ENCODE measurements around the gene ZFR. TPM values are rescaled to one million over a fixed set of nuclear protein-coding genes. Genes with fewer than 3 reads are reported as not detected.
"Not testable (repeated sequence)": the region's sequence is repeated elsewhere in the genome, so short reads cannot be mapped to it uniquely, and the experiment has no call there.

The ZFR gene
- total and polyA plus RNA-seq, 11 donors: 18.2 to 79.9 (median 57.8) TPM

DNA sequence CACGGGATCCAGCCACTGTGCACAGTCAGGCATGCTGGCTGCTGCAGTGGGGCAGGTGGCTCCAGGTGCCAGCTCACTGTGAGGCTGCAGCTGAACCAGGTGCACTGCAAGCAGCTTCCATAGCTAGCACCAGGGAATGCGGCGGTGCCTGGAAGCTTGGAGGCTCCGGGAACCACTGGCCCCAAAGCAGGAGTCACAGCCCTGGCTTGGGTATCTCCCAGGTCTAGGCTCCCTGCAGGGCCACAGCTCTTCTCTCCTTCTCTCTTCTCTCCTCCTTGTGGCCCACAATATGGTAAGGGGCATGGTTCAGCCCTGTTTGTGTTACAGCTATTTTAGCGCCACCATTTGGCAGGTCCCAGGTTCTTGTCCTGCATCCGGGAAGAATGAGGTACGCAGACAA is 125.1 kb downstream of the ZFR start:
- H3K9me3 ChIP-seq: peaks cover 0 to 10% (median 0%) of the 10 kb centered on the region in 12 donors
- H3K4me3 ChIP-seq: no peak overlapping the region
- H3K4me1 ChIP-seq: no peaks in the 10 kb centered on the region
- H3K27ac ChIP-seq: no peak overlapping the region
- ATAC-seq (no peak), DNase-seq (no peak)
- TF ChIP-seq, protein P1, sequence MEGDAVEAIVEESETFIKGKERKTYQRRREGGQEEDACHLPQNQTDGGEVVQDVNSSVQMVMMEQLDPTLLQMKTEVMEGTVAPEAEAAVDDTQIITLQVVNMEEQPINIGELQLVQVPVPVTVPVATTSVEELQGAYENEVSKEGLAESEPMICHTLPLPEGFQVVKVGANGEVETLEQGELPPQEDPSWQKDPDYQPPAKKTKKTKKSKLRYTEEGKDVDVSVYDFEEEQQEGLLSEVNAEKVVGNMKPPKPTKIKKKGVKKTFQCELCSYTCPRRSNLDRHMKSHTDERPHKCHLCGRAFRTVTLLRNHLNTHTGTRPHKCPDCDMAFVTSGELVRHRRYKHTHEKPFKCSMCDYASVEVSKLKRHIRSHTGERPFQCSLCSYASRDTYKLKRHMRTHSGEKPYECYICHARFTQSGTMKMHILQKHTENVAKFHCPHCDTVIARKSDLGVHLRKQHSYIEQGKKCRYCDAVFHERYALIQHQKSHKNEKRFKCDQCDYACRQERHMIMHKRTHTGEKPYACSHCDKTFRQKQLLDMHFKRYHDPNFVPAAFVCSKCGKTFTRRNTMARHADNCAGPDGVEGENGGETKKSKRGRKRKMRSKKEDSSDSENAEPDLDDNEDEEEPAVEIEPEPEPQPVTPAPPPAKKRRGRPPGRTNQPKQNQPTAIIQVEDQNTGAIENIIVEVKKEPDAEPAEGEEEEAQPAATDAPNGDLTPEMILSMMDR (IDR thresholded peaks at IDR 0.05): no peak
- intact Hi-C loops (cut with DNase I): loop anchor here in 4 of 10 donors (5.0 to 10.0 kb wide), 5 partner anchors 47 to 82 kb away; no protein-coding TSS in a partner anchor
- WGBS, 4 donors: 77 to 85% (median 82%) methylated on average over 7 of the region's 7 CpGs
- H3K36me3 ChIP-seq: no peaks in the 10 kb centered on the region
- H3K27me3 ChIP-seq: no peaks in the 10 kb centered on the region

DNA sequence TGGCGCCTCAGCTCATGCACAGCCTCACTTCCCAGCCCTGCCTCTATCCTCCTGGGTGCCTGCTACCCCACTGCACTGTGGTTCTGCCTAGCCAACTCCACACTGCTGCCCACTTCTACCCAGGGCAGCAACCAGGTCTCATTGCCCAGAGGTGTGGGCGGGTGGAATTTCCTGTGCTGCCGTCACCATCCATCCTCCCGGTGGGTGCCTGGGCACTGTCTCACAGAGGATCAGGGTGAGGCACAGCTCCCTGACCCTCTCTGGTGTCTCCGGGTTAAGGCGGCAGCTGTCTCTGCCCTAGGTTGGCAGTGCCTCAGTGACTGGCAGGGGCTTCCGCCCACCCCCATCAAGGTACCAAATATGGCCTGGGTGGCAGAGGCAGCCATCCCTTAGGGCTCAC is 127.5 kb downstream of the ZFR start:
- WGBS, 4 donors: 79 to 91% (median 84%) methylated on average over 5 to 7 of the region's 7 CpGs
- intact Hi-C loops (cut with DNase I): loop anchor here in 4 of 10 donors (5.0 to 10.0 kb wide), 5 partner anchors 45 to 80 kb away; no protein-coding TSS in a partner anchor
- H3K27ac ChIP-seq: no peak overlapping the region
- peaks cover 0 to 8% (median 0%) of the 10 kb centered on the region in 12 donors for H3K9me3 ChIP-seq
- H3K27me3 ChIP-seq: no peaks in the 10 kb centered on the region
- H3K36me3 ChIP-seq: no peaks in the 10 kb centered on the region
- TF ChIP-seq POLR2A (IDR thresholded peaks at IDR 0.05): no peak
- TF ChIP-seq, protein P1 (IDR thresholded peaks at IDR 0.05): no peak
- no peak overlapping the region for H3K4me3 ChIP-seq
- no peak for DNase-seq
- ATAC-seq: no peak
- H3K4me1 ChIP-seq: peaks cover 0 to 7% (median 2%) of the 10 kb centered on the region in 12 donors

DNA sequence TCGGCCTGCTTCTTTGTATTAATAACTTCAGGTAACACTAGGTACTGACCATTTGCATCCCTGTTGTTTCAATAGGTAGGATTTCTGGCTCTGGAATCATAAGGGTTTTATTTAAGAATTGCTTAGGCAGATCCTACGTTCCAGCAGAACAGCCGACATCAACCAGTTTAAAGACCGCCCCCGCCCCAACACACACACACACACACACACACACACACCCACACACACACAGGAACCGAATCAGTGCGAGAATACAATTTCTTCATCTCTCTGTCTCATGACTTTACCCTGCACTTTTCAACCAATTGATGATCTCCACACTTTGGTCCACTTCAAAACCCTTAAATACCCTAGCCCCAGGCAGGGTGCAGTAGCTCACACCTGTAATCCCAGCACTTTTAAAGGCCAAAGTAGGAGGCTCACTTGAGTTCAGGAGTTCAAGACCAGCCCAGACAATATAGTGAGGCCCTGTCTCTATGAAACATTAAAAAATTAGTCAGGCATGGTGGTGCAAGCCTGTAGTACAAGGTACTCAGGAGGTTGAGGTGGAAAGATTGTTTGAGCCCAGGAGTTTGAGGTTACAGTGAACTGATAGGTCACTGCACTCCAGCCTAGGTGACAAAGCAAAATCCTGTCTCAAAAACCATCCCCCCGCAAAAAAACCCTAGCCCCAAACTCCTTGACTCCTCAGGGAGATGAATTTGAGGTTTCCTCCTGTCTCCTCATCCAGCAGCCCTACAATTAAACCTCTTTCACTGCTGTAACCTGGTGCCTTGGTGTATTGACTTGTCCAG is 129.1 kb downstream of the ZFR start:
- Histone ChIP-seq H3K4me1 (peaks cover 0 to 23% (median 15%) of the 10 kb centered on the region in 12 donors), H3K9me3 (no peaks in the 10 kb centered on the region), H3K27ac (no peak overlapping the region), H3K4me3 (no peak overlapping the region), H3K27me3 (no peaks in the 10 kb centered on the region), H3K36me3 (no peaks in the 10 kb centered on the region)
- DNase-seq (no peak), ATAC-seq (no peak)
- 78 to 89% (median 84%) methylated on average over 8 of the region's 8 CpGs for WGBS, 4 donors
- intact Hi-C loops (cut with DNase I): loop anchor here in 4 of 10 donors (5.0 to 10.0 kb wide), 5 partner anchors 43 to 78 kb away; no protein-coding TSS in a partner anchor
- no peak for TF ChIP-seq POLR2A (IDR thresholded peaks at IDR 0.05)
- TF ChIP-seq, protein P1 (IDR thresholded peaks at IDR 0.05): no peak

DNA sequence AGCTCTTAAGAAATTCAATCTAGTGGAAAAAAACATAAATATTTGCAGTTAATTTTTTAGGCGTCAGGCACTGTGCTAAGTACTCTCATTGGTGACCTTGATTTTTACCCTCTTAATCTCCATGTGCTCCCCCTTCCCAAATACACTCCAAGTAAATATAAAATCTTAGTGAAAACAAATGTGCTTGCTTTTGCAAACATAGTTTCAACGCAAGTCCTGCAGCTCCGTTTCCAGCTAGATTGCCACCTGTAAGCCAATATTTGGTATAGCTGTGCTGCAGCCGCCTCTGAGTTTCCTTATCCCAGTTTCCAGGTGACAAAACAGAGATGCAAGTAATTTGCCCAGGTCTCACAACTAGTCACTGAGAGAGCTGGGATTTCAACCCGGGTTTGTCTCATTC is 129.9 kb downstream of the ZFR start:
- no peak for DNase-seq
- Histone ChIP-seq H3K4me1 (peaks cover 0 to 31% (median 19%) of the 10 kb centered on the region in 12 donors), H3K27me3 (no peaks in the 10 kb centered on the region), H3K36me3 (no peaks in the 10 kb centered on the region), H3K9me3 (no peaks in the 10 kb centered on the region), H3K27ac (no peak overlapping the region), H3K4me3 (no peak overlapping the region)
- TF ChIP-seq POLR2A (IDR thresholded peaks at IDR 0.05): no peak
- TF ChIP-seq, protein P1 (IDR thresholded peaks at IDR 0.05): no peak
- intact Hi-C loops (cut with DNase I): loop anchor here in 9 of 10 donors (5.0 to 10.0 kb wide), 7 partner anchors 37 to 82 kb away; no protein-coding TSS in a partner anchor
- no peak for ATAC-seq
- WGBS, 4 donors: 85 to 89% (median 86%) methylated on average over 5 of the region's 5 CpGs

DNA sequence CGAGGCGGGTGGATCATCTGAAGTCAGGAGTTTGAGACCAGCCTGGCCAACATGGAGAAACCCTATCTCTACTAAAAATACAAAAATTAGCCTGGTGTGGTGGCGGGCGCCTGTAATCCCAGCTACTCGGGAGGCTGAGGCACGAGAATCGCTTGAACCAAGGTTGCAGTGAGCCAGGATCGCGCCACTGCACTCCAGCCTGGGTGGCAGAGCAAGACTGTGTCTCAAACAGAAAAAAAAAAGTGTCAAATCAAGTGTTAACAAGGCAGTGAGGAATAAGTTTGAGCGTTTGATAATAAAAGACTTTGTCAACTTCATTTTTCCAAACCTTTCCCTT is 130.4 kb downstream of the ZFR start:
- not testable (repeated sequence) for DNase-seq, H3K36me3 ChIP-seq, ATAC-seq, H3K27ac ChIP-seq, H3K9me3 ChIP-seq, H3K27me3 ChIP-seq, H3K4me3 ChIP-seq
- peaks cover 0 to 36% (median 23%) of the 10 kb centered on the region in 12 donors for H3K4me1 ChIP-seq
- 89 to 95% (median 92%) methylated on average over 10 of the region's 10 CpGs for WGBS, 4 donors
- intact Hi-C loops (cut with DNase I): loop anchor here in 7 of 10 donors (5.0 to 10.0 kb wide), 4 partner anchors 37 to 82 kb away; no protein-coding TSS in a partner anchor
